HUES6 (cell line): Measurements from ENCODE around the gene SMPX.

Experiments used
- H3K27ac ChIP-seq: 2 replicates; pipeline ENCODE4 v1.7.0; 2013; ENCODE audit warnings: low read depth, mild to moderate bottlenecking, low read length, inconsistent platforms
- H3K27me3 ChIP-seq: 2 replicates; pipeline ENCODE4 v1.6.1; 2013; ENCODE audit warnings: low read length; ENCODE audit not compliant: control insufficient read depth, insufficient read depth
- H3K36me3 ChIP-seq: 2 replicates; pipeline ENCODE4 v1.6.1; 2013; ENCODE audit warnings: low read length; ENCODE audit not compliant: control insufficient read depth, insufficient read depth
- H3K4me1 ChIP-seq: 2 replicates; pipeline ENCODE4 v1.6.1; 2013; ENCODE audit warnings: low read length; ENCODE audit not compliant: control insufficient read depth, insufficient read depth
- H3K4me3 ChIP-seq: 2 replicates; pipeline ENCODE4 v1.5.1; 2013; ENCODE audit warnings: low read depth, low read length
- H3K9ac ChIP-seq: one replicate; pipeline ENCODE4 v1.6.1; 2013; ENCODE audit warnings: mild to moderate bottlenecking, low read length
- H3K9me3 ChIP-seq: 2 replicates; pipeline ENCODE4 v1.6.1; 2013; ENCODE audit warnings: low read depth, low read length; ENCODE audit not compliant: control insufficient read depth, insufficient read depth

SMPX gene

GRCh38 chrX:21733705-21734104 lies 24.2 kb downstream of the SMPX start:
- Histone ChIP-seq H3K4me1 (peaks cover 6% of the 10 kb centered on the region), H3K4me3 (no peak overlapping the region)

GRCh38 chrX:21730026-21730425 lies 27.9 kb downstream of the SMPX start:
- Histone ChIP-seq H3K4me1 (no peaks in the 10 kb centered on the region), H3K9me3 (no peaks in the 10 kb centered on the region), H3K9ac (no peak overlapping the region), H3K36me3 (no peaks in the 10 kb centered on the region), H3K4me3 (no peak overlapping the region), H3K27me3 (peaks cover 18% of the 10 kb centered on the region; the same call in 1 of the 2 replicates), H3K27ac (no peak overlapping the region)

More at GRCh38 chrX:21733705-21734104, 24.2 kb downstream of the SMPX start:
- H3K9ac ChIP-seq: no peak overlapping the region
- no peak overlapping the region for H3K27ac ChIP-seq
- H3K27me3 ChIP-seq: peaks cover 12% of the 10 kb centered on the region; the same call in 1 of the 2 replicates
- H3K36me3 ChIP-seq: no peaks in the 10 kb centered on the region
- H3K9me3 ChIP-seq: no peaks in the 10 kb centered on the region

DNA sequence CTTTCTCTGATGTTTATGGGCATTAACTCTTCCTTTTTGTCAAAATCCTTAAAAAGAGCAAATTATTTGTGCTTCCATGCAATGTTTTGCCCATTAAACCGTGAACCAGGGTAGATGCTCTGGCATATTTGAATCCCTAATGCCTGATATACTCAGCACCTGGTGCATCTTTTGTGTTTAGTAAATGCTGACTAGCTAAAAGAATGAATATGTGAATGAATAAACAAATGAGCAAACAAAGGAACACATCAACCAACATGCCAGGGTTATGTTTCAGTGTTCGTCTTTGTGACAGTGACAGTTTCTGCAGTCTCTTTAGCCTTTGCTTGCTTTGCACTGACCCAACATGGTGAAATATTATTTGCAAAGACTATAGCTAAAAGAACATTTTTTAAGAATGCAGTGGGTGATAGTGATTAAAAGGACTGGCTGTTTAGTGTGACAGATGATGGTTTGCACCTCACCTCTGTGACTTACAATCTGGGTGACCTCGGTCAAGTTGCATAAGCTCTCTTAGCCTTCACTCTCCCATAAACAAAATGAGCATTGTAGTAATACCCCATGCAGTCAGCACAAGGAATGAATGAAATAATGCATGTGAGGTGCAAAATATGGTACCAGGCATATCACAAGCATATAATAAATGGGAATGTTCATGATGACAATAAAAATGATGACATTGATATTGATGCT lies 29.5 kb downstream of the SMPX start:
- H3K27ac ChIP-seq: no peak overlapping the region

GRCh38 chrX:21725916-21726315 lies 32.0 kb downstream of the SMPX start:
- Histone ChIP-seq H3K36me3 (no peaks in the 10 kb centered on the region), H3K27me3 (peaks cover 18% of the 10 kb centered on the region; the same call in 1 of the 2 replicates), H3K4me3 (no peak overlapping the region), H3K9me3 (no peaks in the 10 kb centered on the region), H3K4me1 (no peaks in the 10 kb centered on the region), H3K27ac (no peak overlapping the region), H3K9ac (no peak overlapping the region)

More for the DNA sequence above, 29.5 kb downstream of the SMPX start:
- Histone ChIP-seq H3K27me3 (peaks cover 18% of the 10 kb centered on the region; the same call in 1 of the 2 replicates), H3K36me3 (no peaks in the 10 kb centered on the region), H3K4me3 (no peak overlapping the region), H3K9ac (no peak overlapping the region), H3K9me3 (no peaks in the 10 kb centered on the region), H3K4me1 (no peaks in the 10 kb centered on the region)

DNA sequence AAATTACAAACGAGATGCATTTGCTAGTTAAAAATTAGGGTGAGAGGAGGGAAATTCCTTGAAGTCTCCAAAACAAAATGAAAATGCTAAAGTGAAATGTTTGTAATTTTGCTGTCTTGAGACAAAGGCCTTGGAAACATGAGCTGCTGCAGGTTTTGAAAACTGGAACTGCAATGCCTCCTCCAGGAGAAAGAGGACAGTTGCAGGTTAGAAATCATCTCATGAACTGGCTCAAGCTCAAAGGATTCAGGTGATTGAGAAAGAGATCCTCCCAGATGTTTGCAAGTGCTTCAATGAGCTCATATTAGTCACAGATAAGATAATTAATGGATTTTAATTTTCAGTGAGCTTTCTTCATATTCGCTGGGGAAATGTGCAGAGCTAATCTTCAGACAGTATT lies 32.4 kb downstream of the SMPX start:
- Histone ChIP-seq H3K27me3 (peaks cover 18% of the 10 kb centered on the region; the same call in 1 of the 2 replicates), H3K4me3 (no peak overlapping the region), H3K36me3 (no peaks in the 10 kb centered on the region), H3K9ac (no peak overlapping the region), H3K4me1 (no peaks in the 10 kb centered on the region), H3K27ac (no peak overlapping the region), H3K9me3 (no peaks in the 10 kb centered on the region)

- Histone ChIP-seq H3K36me3 (no peaks in the 10 kb centered on the region), H3K9ac (no peak overlapping the region), H3K4me1 (no peaks in the 10 kb centered on the region), H3K27me3 (peaks cover 15% of the 10 kb centered on the region; the same call in 1 of the 2 replicates), H3K27ac (no peak overlapping the region), H3K9me3 (no peaks in the 10 kb centered on the region), H3K4me3 (no peak overlapping the region)
These were observed 34.1 kb downstream of the SMPX start for GRCh38 chrX:21723814-21724213.

GRCh38 chrX:21723084-21723483 lies 34.8 kb downstream of the SMPX start:
- H3K9me3 ChIP-seq: no peaks in the 10 kb centered on the region
- H3K4me3 ChIP-seq: no peak overlapping the region
- no peak overlapping the region for H3K27ac ChIP-seq
- H3K36me3 ChIP-seq: no peaks in the 10 kb centered on the region
- H3K27me3 ChIP-seq: peaks cover 10% of the 10 kb centered on the region; the same call in 1 of the 2 replicates
- no peak overlapping the region for H3K9ac ChIP-seq
- no peaks in the 10 kb centered on the region for H3K4me1 ChIP-seq

GRCh38 chrX:21721195-21721594 lies 36.7 kb downstream of the SMPX start:
- H3K27ac ChIP-seq: no peak overlapping the region
- peaks cover 3% of the 10 kb centered on the region; the same call in 1 of the 2 replicates for H3K27me3 ChIP-seq
- H3K9ac ChIP-seq: no peak overlapping the region
- H3K4me1 ChIP-seq: no peaks in the 10 kb centered on the region
- H3K4me3 ChIP-seq: no peak overlapping the region
- H3K36me3 ChIP-seq: no peaks in the 10 kb centered on the region
- H3K9me3 ChIP-seq: no peaks in the 10 kb centered on the region

DNA sequence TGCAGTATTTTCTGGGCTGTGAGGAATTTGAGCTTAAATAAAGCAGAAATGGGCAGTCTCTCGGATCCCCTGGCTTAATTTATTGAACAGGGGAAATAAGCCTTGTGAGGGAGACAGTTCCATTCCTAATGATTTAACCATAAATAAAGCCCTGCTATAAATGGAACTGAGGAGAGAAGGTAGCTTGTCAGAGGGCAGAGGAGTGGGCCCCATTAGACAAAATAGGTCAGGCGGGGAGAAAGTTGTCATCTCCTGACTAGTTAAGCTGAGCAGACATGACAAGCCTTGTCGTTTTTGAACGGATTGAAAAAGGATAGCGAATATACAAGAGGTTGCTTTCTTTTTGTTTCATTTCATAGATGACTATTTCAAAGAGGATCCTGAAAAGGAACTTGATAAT lies 39.3 kb downstream of the SMPX start:
- Histone ChIP-seq H3K9me3 (no peaks in the 10 kb centered on the region), H3K4me1 (no peaks in the 10 kb centered on the region), H3K4me3 (no peak overlapping the region), H3K27ac (no peak overlapping the region), H3K9ac (no peak overlapping the region), H3K36me3 (no peaks in the 10 kb centered on the region), H3K27me3 (peaks cover 3% of the 10 kb centered on the region; the same call in 1 of the 2 replicates)

GRCh38 chrX:21717802-21718201 lies 40.1 kb downstream of the SMPX start:
- H3K9me3 ChIP-seq: peaks cover 5% of the 10 kb centered on the region; the same call in 1 of the 2 replicates
- H3K36me3 ChIP-seq: no peaks in the 10 kb centered on the region
- H3K27me3 ChIP-seq: peaks cover 3% of the 10 kb centered on the region; the same call in 1 of the 2 replicates
- no peak overlapping the region for H3K27ac ChIP-seq
- no peaks in the 10 kb centered on the region for H3K4me1 ChIP-seq
- no peak overlapping the region for H3K4me3 ChIP-seq
- no peak overlapping the region for H3K9ac ChIP-seq

DNA sequence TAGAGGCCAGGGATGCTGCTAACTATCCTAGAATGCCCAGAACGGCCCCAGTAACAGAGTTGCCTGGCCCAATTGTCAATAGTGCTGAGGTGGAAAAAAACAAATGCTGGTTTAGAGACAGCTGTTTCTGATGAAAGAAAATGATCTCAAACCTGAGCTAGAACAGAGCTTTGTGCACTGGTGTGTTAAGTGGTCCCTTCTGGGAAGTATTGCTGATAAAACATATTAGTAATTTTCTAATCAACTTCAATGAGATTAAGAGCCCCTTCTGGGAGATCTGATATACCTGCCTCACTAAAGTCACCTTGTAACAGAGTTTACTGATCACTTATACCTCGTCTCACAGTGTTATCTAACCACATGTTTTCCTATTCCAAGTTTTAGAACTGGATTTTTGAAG lies 42.1 kb downstream of the SMPX start:
- H3K27me3 ChIP-seq: peaks cover 3% of the 10 kb centered on the region; the same call in 1 of the 2 replicates
- no peak overlapping the region for H3K27ac ChIP-seq
- no peaks in the 10 kb centered on the region for H3K4me1 ChIP-seq
- peaks cover 6% of the 10 kb centered on the region; the same call in 1 of the 2 replicates for H3K9me3 ChIP-seq
- H3K9ac ChIP-seq: no peak overlapping the region
- H3K4me3 ChIP-seq: no peak overlapping the region
- H3K36me3 ChIP-seq: no peaks in the 10 kb centered on the region
